T-helper 1 cell treated with Interleukin-12 subunit alpha and Interleukin-12 subunit beta and Interleukin-4 antibody, amounts not matched to agents 30 μg/mL and 1 μg/mL, for 36 hours (primary cell): ENCODE results near the gene GALNT18.

Source experiments
- H3K27ac Mint-ChIP-seq: one replicate; pipeline ENCODE4 v1.8.0; 2021; ENCODE audit warnings: mild to moderate bottlenecking, mixed read lengths
- H3K27me3 Mint-ChIP-seq: one replicate; pipeline ENCODE4 v1.8.0; 2021; ENCODE audit warnings: low read depth, mixed read lengths
- H3K36me3 Mint-ChIP-seq: one replicate; pipeline ENCODE4 v1.8.0; 2021; ENCODE audit warnings: low read depth, mixed read lengths
- H3K4me1 Mint-ChIP-seq: one replicate; pipeline ENCODE4 v1.8.0; 2021; ENCODE audit warnings: low read depth, mixed read lengths
- H3K4me3 Mint-ChIP-seq: one replicate; pipeline ENCODE4 v1.8.0; 2021; ENCODE audit warnings: mild to moderate bottlenecking, moderate library complexity, mixed read lengths
- H3K9me3 Mint-ChIP-seq: one replicate; pipeline ENCODE4 v1.8.0; 2021; ENCODE audit warnings: mixed read lengths

Gene GALNT18

DNA sequence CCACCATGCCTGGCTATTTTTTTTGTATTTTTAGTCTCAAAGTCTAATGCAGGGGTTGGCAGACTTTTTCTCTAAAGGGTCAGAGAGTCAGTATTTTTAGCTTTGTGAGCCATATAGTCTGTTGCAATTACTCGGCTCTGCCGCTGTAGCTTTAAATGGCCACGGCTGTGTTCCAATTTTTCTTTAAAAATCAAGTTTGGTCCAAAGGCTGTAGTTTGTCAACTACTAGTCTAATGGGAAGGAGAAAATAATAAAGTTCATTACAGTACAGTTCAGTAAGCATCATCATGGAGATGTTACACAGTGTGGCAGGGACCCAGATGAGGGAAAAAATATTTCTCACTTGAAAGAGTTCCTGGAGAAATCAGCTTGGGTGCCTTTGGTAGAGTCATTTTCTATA, 376.4 kb downstream of the GALNT18 start:
- Mint-ChIP-seq H3K36me3 (peaks cover 5% of the 10 kb centered on the region), H3K27ac (no peak overlapping the region), H3K9me3 (peaks cover 17% of the 10 kb centered on the region), H3K27me3 (no peaks in the 10 kb centered on the region), H3K4me1 (no peaks in the 10 kb centered on the region), H3K4me3 (no peak overlapping the region)

DNA sequence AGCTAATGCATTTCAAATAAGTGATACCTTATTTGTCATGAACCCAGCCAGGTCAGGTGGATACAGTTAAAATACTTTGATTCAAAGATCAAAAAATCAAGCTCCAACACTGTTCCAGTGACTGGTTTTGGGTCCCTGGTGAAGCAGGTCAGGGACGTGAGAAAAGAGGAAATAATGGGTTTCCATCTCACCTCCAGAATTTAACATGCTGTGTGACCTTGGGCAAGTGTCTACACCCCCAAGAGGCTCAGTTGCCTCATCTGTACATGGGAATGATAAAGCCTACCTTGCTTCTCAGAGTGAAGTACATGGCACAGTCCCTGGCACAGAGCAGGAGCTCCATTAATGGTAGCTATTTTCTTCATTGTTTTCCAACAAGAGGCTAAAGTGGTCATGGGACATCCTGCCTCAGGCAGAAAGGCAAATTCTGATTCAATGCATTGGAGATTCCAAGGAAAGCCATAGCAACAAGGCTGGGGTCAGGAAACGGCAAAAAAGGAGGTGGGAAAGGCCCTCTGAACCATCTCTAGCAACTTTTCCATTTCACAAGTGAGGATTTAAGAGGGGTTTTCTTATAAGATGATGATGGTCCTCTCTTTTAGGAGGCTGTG, 377.2 kb downstream of the GALNT18 start:
- Mint-ChIP-seq H3K9me3 (peaks cover 17% of the 10 kb centered on the region), H3K27ac (no peak overlapping the region), H3K36me3 (peaks cover 5% of the 10 kb centered on the region), H3K27me3 (no peaks in the 10 kb centered on the region), H3K4me1 (no peaks in the 10 kb centered on the region), H3K4me3 (no peak overlapping the region)

DNA sequence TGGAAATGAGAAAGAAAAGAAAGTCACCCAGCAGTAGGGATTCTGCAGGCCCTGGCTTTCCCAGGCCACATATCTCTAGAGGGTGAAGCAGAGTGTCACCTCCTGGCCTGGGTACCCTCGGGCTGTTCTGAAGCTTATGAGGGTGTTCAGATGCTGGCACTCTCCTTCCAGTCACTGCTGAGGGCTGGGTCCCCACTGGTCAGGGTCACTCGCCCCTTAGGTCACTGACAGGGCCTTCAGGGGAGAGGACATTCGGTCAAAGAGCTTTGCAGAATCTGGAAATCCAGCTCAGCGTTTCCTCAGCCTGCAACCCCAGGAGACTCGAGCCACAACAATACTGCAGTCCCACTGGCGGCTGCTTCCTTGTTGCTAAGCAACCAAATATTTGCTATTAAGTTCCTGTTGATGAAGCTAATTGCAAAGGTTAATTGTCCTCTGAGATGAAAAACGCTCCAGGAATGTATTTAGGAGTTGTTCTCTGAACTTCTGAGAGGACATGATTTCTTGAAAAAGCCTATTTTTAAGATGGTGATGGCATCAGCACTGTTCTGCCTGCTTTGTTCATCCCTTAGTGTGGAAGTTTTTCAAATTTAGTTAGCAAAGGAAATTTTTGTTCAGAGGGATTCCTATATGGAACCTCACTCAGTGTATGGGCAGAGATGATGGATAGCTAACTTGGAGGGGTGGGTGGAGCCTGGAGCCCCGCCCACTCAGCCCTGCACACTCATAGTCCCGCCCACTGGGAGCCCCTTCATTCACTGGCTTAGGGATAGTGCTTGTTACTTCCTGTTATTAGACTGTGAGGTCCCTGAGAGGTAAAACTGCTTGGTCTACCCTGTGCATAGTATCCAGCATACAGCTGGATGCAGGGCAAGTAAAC, 378.0 kb downstream of the GALNT18 start:
- Mint-ChIP-seq H3K9me3 (peaks cover 17% of the 10 kb centered on the region), H3K36me3 (peaks cover 5% of the 10 kb centered on the region), H3K27ac (no peak overlapping the region), H3K4me1 (no peaks in the 10 kb centered on the region), H3K27me3 (no peaks in the 10 kb centered on the region), H3K4me3 (no peak overlapping the region)

DNA sequence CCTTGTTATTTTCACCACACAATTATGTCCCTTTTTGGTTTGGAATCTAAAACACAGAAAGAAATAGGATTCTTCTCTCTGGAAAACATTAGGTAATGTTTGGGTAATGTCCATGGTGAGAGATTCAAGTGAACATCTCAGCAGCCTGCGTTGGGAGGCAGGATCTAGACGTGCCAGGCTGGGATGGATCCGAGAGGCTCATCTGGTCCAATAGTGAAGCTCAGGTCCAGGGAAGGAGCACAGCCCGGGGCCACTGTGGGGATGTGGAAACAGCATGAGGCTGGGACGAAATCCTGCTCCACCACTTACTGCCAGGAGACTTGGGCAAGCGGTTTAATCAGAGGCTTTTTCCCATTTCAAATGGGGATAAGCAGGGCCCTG, 378.6 kb downstream of the GALNT18 start:
- H3K36me3 Mint-ChIP-seq = peaks cover 5% of the 10 kb centered on the region
- no peaks in the 10 kb centered on the region for H3K27me3 Mint-ChIP-seq
- H3K27ac Mint-ChIP-seq = no peak overlapping the region
- H3K4me1 Mint-ChIP-seq = no peaks in the 10 kb centered on the region
- H3K9me3 Mint-ChIP-seq = peaks cover 17% of the 10 kb centered on the region
- no peak overlapping the region for H3K4me3 Mint-ChIP-seq

DNA sequence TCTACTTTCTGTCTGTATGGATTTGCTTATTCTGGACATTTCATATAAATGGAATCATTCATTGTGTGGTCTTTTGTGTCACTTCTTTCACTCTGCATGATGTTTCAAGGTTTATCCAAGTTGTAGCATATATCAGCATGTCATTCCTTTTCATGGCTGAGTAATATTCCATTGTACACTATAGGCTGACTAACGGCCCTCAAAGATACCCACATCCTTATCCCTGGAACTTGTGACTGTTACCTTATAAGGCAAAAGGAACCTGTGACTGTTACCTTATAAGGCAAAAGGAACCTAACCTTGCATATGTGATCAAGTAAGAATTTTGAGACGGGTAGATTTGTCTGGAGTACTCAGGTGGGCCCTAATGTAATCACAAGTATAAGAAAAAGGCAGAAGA, 380.5 kb downstream of the GALNT18 start:
- Mint-ChIP-seq H3K9me3 (peaks cover 4% of the 10 kb centered on the region), H3K36me3 (no peaks in the 10 kb centered on the region), H3K27me3 (no peaks in the 10 kb centered on the region), H3K4me3 (no peak overlapping the region), H3K27ac (no peak overlapping the region), H3K4me1 (no peaks in the 10 kb centered on the region)

DNA sequence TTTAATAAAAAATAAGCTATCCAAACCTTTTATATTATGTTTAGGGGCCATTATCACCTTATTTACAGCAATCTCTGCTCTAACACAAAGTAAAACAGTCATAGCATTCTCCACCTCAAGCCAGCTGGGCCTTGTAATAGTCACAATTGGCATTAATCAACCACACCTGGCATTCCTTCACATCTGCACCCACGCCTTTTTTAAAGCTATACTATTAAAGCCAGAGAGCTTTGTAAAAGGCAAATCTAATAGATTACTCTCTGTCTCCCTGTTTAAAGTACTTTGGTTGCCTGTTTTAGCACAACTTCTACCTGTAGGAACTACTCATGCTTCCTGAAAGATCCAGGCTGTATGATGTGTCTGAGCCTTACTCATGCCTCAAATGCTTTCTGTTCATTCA, 381.8 kb downstream of the GALNT18 start:
- Mint-ChIP-seq H3K4me3 (no peak overlapping the region), H3K27ac (no peak overlapping the region), H3K4me1 (no peaks in the 10 kb centered on the region), H3K36me3 (no peaks in the 10 kb centered on the region), H3K9me3 (peaks cover 4% of the 10 kb centered on the region), H3K27me3 (no peaks in the 10 kb centered on the region)

DNA sequence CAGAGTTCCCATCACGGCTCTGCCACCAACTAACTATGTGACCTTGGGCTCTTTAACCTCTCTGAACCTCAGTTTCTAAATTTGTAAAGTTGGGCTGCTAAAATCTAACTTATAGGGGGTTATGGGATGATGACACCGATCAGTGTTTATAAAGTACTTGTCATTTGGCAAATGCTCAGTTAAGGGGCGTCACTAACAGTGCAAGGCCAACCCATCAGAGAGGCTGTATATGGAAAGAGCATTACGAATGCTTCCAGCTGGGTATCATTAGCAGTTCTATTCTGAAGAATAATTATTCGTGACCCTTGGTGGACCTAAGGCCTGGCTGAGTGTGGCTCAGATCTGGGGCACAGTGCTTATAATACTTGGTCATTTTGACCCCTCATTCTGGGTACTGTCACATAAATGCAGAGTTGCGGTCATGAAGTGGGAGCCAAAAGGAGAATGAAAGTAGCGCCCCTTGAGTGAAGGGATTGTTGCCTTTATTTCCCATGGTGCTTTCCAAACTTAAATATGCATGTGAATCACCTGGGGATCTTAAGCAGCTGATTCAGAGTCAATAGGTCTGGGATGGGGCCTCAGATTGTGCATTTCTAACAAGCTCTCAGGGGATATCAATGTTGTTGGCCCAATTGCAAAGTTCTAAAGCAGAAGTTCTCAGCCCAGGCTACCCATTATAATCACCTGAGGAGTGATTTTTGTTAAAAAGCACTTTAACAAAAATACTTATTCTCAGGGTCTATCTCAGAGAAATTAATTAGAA, 384.6 kb downstream of the GALNT18 start:
- Mint-ChIP-seq H3K36me3 (no peaks in the 10 kb centered on the region), H3K4me1 (no peaks in the 10 kb centered on the region), H3K4me3 (no peak overlapping the region), H3K9me3 (peaks cover 4% of the 10 kb centered on the region), H3K27ac (no peak overlapping the region), H3K27me3 (no peaks in the 10 kb centered on the region)

DNA sequence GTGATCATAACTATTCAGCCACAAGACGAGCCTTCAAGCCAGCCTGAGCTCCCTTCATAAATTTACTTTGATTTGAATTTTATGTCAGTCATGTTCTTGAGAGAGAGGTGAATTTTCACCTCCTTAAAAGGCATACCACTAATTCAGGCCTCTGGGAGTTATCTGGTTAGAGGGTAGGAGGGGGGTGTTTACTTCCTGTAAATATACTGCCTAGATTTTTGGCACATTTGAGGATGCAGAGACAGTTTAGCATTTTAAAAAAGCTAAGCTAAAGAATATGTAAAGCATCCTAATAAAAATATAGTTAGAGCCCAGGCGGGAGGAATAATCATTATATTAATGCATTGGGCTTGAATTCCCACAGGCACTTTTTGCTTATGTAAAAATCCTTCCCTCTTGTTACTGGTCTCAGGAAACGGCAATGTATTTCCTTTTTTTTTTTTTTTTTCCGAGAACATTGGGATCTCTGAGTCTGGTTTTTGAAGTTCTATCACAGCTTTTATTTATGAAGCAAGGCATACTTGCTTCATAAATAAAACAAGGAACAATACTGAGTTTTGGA, 385.2 kb downstream of the GALNT18 start:
- Mint-ChIP-seq H3K27ac (no peak overlapping the region), H3K9me3 (peaks cover 4% of the 10 kb centered on the region), H3K4me3 (no peak overlapping the region), H3K4me1 (no peaks in the 10 kb centered on the region), H3K27me3 (no peaks in the 10 kb centered on the region), H3K36me3 (no peaks in the 10 kb centered on the region)

DNA sequence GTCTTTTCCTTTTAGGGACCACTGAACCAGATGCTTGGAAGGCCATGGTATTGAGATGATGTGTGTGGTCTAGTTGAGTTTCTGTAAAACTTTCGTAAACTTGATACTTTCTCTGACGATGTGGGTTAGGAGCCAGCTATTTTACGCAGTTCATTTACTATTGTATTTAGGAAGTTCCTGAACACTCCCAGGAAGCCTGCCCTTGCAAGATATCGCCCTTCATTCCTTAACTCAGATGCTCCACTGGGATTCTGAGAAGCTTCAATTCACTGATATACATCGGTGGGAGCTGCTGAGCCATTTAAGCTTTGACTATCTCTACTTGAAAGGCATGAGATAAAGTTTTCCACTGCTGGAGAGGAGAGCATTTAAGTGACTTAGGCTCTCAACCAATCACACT, 390.0 kb downstream of the GALNT18 start:
- Mint-ChIP-seq H3K36me3 (no peaks in the 10 kb centered on the region), H3K4me3 (no peak overlapping the region), H3K27me3 (no peaks in the 10 kb centered on the region), H3K27ac (no peak overlapping the region), H3K4me1 (no peaks in the 10 kb centered on the region), H3K9me3 (no peaks in the 10 kb centered on the region)

DNA sequence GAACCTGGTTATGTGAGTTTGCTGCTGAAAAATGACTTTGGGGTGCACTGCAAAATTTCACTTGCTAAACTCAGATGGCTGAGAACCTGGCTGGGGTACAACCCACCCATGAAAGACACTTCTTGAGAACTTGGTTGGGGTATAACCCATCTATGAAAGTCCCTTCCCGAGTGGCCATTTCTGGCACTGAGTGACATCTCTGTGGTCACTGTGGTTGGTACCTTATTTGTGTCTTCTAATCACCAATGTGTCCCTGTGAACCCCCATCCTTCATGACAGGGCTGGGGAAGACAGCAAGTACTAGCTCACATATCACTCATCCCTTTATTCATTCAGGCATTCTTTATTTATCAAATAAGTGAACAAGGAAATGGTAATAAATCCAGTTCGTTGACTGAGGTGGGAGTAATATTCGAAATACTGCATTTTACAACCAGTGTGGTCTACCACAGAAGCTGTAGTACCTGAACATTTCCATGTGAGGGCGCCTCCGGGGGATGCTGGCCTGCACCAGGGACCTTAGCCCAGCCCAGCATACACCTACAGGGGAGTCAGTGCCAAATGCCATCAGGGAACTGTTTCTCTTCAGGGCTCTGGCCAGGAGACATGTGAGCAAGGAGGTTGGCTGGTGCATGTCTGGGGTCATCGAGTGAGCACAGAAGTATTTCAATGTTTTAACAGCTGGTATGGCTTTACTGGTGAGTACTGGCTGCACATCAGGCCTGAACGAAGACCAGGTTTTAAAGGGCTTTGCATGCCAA, 390.8 kb downstream of the GALNT18 start:
- H3K4me3 Mint-ChIP-seq = no peak overlapping the region
- no peaks in the 10 kb centered on the region for H3K36me3 Mint-ChIP-seq
- no peaks in the 10 kb centered on the region for H3K4me1 Mint-ChIP-seq
- H3K9me3 Mint-ChIP-seq = no peaks in the 10 kb centered on the region
- H3K27me3 Mint-ChIP-seq = no peaks in the 10 kb centered on the region
- no peak overlapping the region for H3K27ac Mint-ChIP-seq

DNA sequence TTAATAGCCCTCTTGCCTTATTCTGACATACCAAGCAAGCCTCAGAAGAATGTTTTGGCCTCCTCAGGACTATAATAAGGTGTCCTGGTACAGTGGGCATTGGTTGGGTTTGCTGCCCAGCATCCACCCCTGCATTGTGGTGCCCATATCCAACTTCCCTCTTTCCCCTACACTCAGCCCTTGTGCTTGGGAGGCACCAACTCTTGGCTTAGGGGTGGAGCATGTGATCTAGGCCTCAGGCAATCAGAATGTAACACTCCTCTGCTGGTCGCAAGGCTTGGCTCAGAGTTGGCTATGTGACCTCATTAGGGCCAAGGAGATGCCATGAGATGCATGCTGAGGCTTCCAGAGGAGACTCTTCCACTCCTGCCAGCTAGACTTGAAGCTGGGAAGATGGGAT, 391.7 kb downstream of the GALNT18 start:
- Mint-ChIP-seq H3K4me3 (no peak overlapping the region), H3K27me3 (no peaks in the 10 kb centered on the region), H3K9me3 (no peaks in the 10 kb centered on the region), H3K36me3 (no peaks in the 10 kb centered on the region), H3K4me1 (no peaks in the 10 kb centered on the region), H3K27ac (no peak overlapping the region)

DNA sequence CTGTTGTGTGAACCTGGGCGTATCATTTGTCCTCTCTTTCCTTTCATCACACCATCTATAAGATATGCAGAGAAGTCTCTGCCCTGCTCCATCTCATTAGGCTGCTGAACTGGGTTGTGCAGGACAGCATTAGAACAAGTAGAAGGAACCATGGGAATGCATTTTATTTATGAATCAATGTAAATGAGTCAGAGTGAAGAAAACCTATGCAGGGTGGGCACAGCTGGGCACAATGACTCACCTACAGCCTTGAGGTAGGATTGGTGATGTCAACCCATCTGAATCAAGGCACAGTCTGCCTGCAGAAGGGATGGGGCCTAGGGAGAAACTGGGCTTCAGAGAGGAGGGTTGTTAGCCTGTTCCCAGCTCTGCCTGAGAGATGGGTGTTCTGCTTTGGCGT, 392.2 kb downstream of the GALNT18 start:
- no peaks in the 10 kb centered on the region for H3K27me3 Mint-ChIP-seq
- no peaks in the 10 kb centered on the region for H3K36me3 Mint-ChIP-seq
- H3K9me3 Mint-ChIP-seq = no peaks in the 10 kb centered on the region
- H3K4me1 Mint-ChIP-seq = no peaks in the 10 kb centered on the region
- no peak overlapping the region for H3K27ac Mint-ChIP-seq
- no peak overlapping the region for H3K4me3 Mint-ChIP-seq

DNA sequence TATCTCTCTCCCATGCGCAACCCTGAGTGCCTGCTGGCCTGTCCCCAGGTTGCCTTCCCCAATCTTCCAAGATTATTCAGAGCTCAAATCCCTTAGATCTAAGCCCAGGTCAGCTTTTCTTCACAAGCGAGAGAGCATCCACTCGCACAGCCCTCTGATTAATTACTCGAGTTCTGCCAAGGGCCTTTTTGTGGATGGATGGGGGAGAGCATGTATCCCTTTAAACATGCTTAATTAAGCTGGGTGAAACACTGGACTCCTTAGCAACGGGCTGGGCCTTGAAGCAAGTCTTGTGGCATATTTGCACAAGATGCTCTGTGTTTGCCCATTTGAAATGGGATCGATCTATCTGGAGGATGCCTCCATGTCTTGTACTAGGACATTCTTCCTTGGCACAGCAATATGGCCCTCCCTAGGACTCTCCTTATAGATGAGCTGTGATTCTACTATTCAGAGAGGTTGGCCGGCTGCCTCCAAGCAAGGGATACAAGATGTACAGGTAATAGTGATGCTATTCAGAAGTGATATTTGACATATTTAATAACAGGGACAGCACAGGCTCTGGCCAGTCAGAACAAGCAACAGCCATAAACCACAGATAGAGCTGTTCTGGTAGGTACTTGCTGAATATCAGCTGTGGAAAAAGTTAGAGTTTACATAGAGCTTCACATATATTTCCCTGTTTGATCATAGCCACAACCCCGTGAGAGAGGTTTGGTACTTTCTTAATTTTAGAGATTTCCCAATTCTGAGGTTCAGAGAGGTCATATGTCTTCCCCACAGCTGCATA, 394.3 kb downstream of the GALNT18 start:
- Mint-ChIP-seq H3K27me3 (no peaks in the 10 kb centered on the region), H3K9me3 (no peaks in the 10 kb centered on the region), H3K4me3 (no peak overlapping the region), H3K36me3 (no peaks in the 10 kb centered on the region), H3K4me1 (no peaks in the 10 kb centered on the region), H3K27ac (no peak overlapping the region)
